ENCODE results near the gene RPL22. TPM values are rescaled to one million over a fixed set of nuclear protein-coding genes. Genes with fewer than 3 reads are reported as not detected.
A peak's percentile ranks its signal among the peaks of the same experiment; 100 is the strongest.

RPL22 gene
- total and polyA plus RNA-seq, 2 of the 4 experiments (the other 2 are of a cell fraction), result 26.2 to 131 TPM

- CTCF ChIA-PET, result no interaction called here
- no TSS peak for BruUV-seq (replicated peaks)
Measured at GRCh38 chr1:6181347-6181770, 18.0 kb downstream of the RPL22 start.

More at GRCh38 chr1:6181347-6181770, 18.0 kb downstream of the RPL22 start:
- Histone ChIP-seq H2AK5ac (ENCODE audit: low read depth, low read length) (no peak overlapping the region), H2AK9ac (replicated peaks; ENCODE audit: low read depth, low read length, poor library complexity) (peak overlapping the region; percentile 33), H4K91ac (ENCODE audit: insufficient read depth, low read depth, low read length) (no peak overlapping the region), H4K5ac (ENCODE audit: low read depth, low read length) (no peak overlapping the region), H3K79me1 (ENCODE audit: low read depth in 1 of 2, low read length in 2 of 2) (peaks cover 14 to 20% of the 10 kb centered on the region in 2 experiments), H2AFZ (replicated peaks; ENCODE audit: low read length, poor library complexity) (peak overlapping the region; percentile 5), H3K56ac (ENCODE audit: extremely low read depth, insufficient read depth, low read length) (no peak overlapping the region), H3K4me2 (ENCODE audit: low read depth, low read length) (no peak overlapping the region), H2BK20ac (ENCODE audit: low read depth, low read length) (no peak overlapping the region), H3K9me1 (ENCODE audit: insufficient read depth, low read length) (peaks cover 15% of the 10 kb centered on the region), H3K27me3 (ENCODE audit: control insufficient read depth, insufficient read depth, low read length) (peaks cover 45% of the 10 kb centered on the region), H3K27ac (ENCODE audit: insufficient read depth, low read length) (no peak overlapping the region), H3K4ac (ENCODE audit: low read depth, low read length) (no peak overlapping the region), H3K18ac (ENCODE audit: low read depth, low read length) (no peak overlapping the region), H2BK15ac (ENCODE audit: low read depth, low read length) (no peak overlapping the region), H3K14ac (replicated peaks; ENCODE audit: low read depth, low read length) (no peak overlapping the region), H3K9ac (ENCODE audit: low read depth, low read length) (no peak overlapping the region), H3K23ac (ENCODE audit: low read depth, low read length) (no peak overlapping the region), H4K8ac (ENCODE audit: low read depth in 2 of 2, low read length in 2 of 2) (no peak overlapping the region), H3K4me3 (ENCODE audit: insufficient read depth, low read depth, low read length) (no peak overlapping the region), H4K20me1 (ENCODE audit: insufficient read depth, low read length) (peaks cover 32% of the 10 kb centered on the region), H3K36me3 (ENCODE audit: control insufficient read depth, insufficient read depth, low read length) (peaks cover 12% of the 10 kb centered on the region), H3K4me1 (ENCODE audit: control insufficient read depth, insufficient read depth, low read length) (peaks cover 16% of the 10 kb centered on the region), H2BK5ac (ENCODE audit: low read depth, low read length, poor library complexity, severe bottlenecking) (no peak overlapping the region), H2BK120ac (ENCODE audit: low read depth, low read length) (no peak overlapping the region), H3K9me3 (ENCODE audit: control insufficient read depth, insufficient read depth, low read length) (no peaks in the 10 kb centered on the region)
- 18% methylated on average over 2 of the region's 10 CpGs; no CpG with 5 or more reads in 1 of the 2 experiments for WGBS, 2 experiments (ENCODE audit: extremely low coverage in 2 of 2, insufficient read length in 1 of 2)
- no peak for ATAC-seq (ENCODE audit: low read depth)
- intact Hi-C loops (cut with micrococcal nuclease) (no loop called here), in situ Hi-C loops (cut with MboI; ENCODE audit: low sequenced_read_pairs) (no loop called here), dilution Hi-C loops (cut with HindIII; ENCODE audit: low sequenced_read_pairs, unreplicated experiment) (no loop called here)
- POLR2A ChIA-PET (ENCODE audit: unreplicated experiment), result no interaction called here
- TF ChIP-seq CHD1 (IDR thresholded peaks at IDR 0.05; ENCODE audit: low read depth, low read length) (no peak), RFX5 (IDR thresholded peaks at IDR 0.05; ENCODE audit: low read depth, low read length) (no peak), FOS (IDR thresholded peaks at IDR 0.05; ENCODE audit: low read depth, low read length) (no peak)
- DNase-seq, result no peak

All from IMR-90 (cell line).